ENCODE data around the gene IL11. TPM values are rescaled to one million over a fixed set of nuclear protein-coding genes. Genes with fewer than 3 reads are reported as not detected.

IL11 gene
- total and polyA plus RNA-seq, 2 of the 13 experiments (the other 11 are each of a cell fraction or from before 2014, with no cell fraction given) = 2.5 to 2.9 TPM

- Histone ChIP-seq H3K9me3 (ENCODE audit: low read length) (no peaks in the 10 kb centered on the region), H3K36me3 (replicated peaks in 1 of 2; ENCODE audit: control insufficient read depth in 1 of 2, insufficient read depth in 2 of 2, low read length in 2 of 2) (peaks cover 2 to 7% of the 10 kb centered on the region in 2 experiments; a peak in 3 of 5 replicates), H4K20me1 (ENCODE audit: insufficient read depth, low read length) (no peaks in the 10 kb centered on the region), H3K79me2 (ENCODE audit: insufficient read depth, low read length) (no peaks in the 10 kb centered on the region), H3K4me2 (ENCODE audit: low read depth, low read length) (no peak overlapping the region), H3K4me1 (ENCODE audit: insufficient read depth, low read length) (peaks cover 6% of the 10 kb centered on the region), H3K9ac (ENCODE audit: insufficient read depth, low read depth, low read length) (no peak overlapping the region), H3K27me3 (ENCODE audit: control insufficient read depth in 1 of 2, insufficient read depth in 2 of 2, low read length in 2 of 2) (peaks cover 6 to 12% of the 10 kb centered on the region in 2 experiments; a peak in 4 of 5 replicates), H3K4me3 (replicated peaks in 1 of 3; ENCODE audit: insufficient read depth in 1 of 3, low read depth in 2 of 3, low read length in 3 of 3) (no peak overlapping the region), H3K27ac (ENCODE audit: extremely low read length, insufficient read depth, low read length) (no peak overlapping the region), H2AFZ (ENCODE audit: low read length) (no peak overlapping the region)
- ATAC-seq = no peak
- 89% methylated on average over 10 of the region's 10 CpGs for WGBS (ENCODE audit: low lambda C conversion rate)
- BruUV-seq (replicated peaks) = no TSS peak
- DNase-seq (ENCODE audit: low spot score) = no peak
- intact Hi-C loops (cut with micrococcal nuclease; ENCODE audit: unreplicated experiment) = no loop called here
- FAIRE-seq = no peak
- TF ChIP-seq SRF (IDR thresholded peaks at IDR 0.05; ENCODE audit: low read depth, low read length) = no peak
- no peak for TF ChIP-seq ZNF569 (CRISPR knock-in tag; IDR thresholded peaks at IDR 0.05; ENCODE audit: borderline replicate concordance)
- TF ChIP-seq MBNL3 (CRISPR knock-in tag; conservative IDR thresholded peaks at IDR 0.05) = no peak
- no peak for TF ChIP-seq E2F1 (CRISPR knock-in tag; IDR thresholded peaks at IDR 0.05)
- no peak for TF ChIP-seq ATF2 (CRISPR knock-in tag; IDR thresholded peaks at IDR 0.05)
- TF ChIP-seq MTERF4 (CRISPR knock-in tag; IDR thresholded peaks at IDR 0.05) = no peak
- TF ChIP-seq MLXIP (CRISPR knock-in tag; IDR thresholded peaks at IDR 0.05; ENCODE audit: borderline replicate concordance) = no peak
- no peak for TF ChIP-seq MAX (IDR thresholded peaks at IDR 0.05)
- TF ChIP-seq ZNF263 (CRISPR knock-in tag; IDR thresholded peaks at IDR 0.05) = no peak
- no peak for TF ChIP-seq ZSCAN12 (CRISPR knock-in tag; IDR thresholded peaks at IDR 0.05)
- TF ChIP-seq ZNF280B (CRISPR knock-in tag; IDR thresholded peaks at IDR 0.05; ENCODE audit: borderline replicate concordance) = no peak
- TF ChIP-seq THAP8 (CRISPR knock-in tag; IDR thresholded peaks at IDR 0.05; ENCODE audit: borderline replicate concordance) = no peak
- POLR2A ChIA-PET = no interaction called here
- CTCF ChIA-PET (ENCODE audit: low intra/inter-chr PET ratio, low total read pairs) = no interaction called here
- in situ Hi-C loops (cut with HindIII; ENCODE audit: extremely low pct_ligation_motif_present, low pct_unique_long_range_greater_than_20kb) = no loop called here
Observed at GRCh38 chr19:55347442-55348009, 22.7 kb downstream of the IL11 start.
